OCI-LY7 (cell line): ENCODE measurements around the gene PKM. TPM values are rescaled to one million over a fixed set of nuclear protein-coding genes. Genes with fewer than 3 reads are reported as not detected.

ENCODE experiments used
- BruUV-seq: library from RNA; stranded (reverse); fragments of 400-500 nt; replicated peaks from 2 replicates; lab custom pipeline; 2021; lab: Mats Ljungman, UMichigan
- CTCF ChIA-PET: fragments of 300-600 bp; sonication (Branson Sonifier 250); formaldehyde crosslinking; loops from one replicate; lab custom pipeline; 2022; ENCODE audit warnings: antibody characterized with exemption; ENCODE audit not compliant: unreplicated experiment; lab: Charles Lee
- POLR2A ChIA-PET: fragments of 300-600 bp; sonication (Branson Sonifier 250); formaldehyde crosslinking; loops from one replicate; lab custom pipeline; 2022; ENCODE audit warnings: antibody characterized with exemption; lab: Charles Lee
- DNase-seq: peaks from one replicate; pipeline ENCODE4 v3.0.0-alpha.2; 2015; ENCODE audit warnings: low spot score
- H2AFZ ChIP-seq: fragments of 200-600 bp; sonication (generic), shearing (Covaris generic); 2 replicates; pipeline ENCODE4 v1.6.1; 2014; ENCODE audit warnings: mild to moderate bottlenecking, antibody characterized with exemption, low read length, moderate library complexity
- H3K27ac ChIP-seq: fragments of 200-600 bp; sonication (generic); 2 replicates; pipeline ENCODE4 v1.5.1; 2014; ENCODE audit warnings: mixed run types, low read depth, mild to moderate bottlenecking, moderate library complexity, low read length, inconsistent platforms; ENCODE audit not compliant: poor library complexity, severe bottlenecking
- H3K36me3 ChIP-seq: fragments of 200-600 bp; sonication (generic); 2 replicates; pipeline ENCODE4 v1.6.1; 2014; ENCODE audit warnings: mild to moderate bottlenecking, antibody characterized with exemption, low read length, moderate library complexity, mixed read lengths; ENCODE audit not compliant: insufficient read depth
- H3K4me1 ChIP-seq: fragments of 200-600 bp; sonication (generic); 2 replicates; pipeline ENCODE4 v1.5.1; 2014; ENCODE audit warnings: mild to moderate bottlenecking, low read length; ENCODE audit not compliant: insufficient read depth, poor library complexity, severe bottlenecking
- H3K4me2 ChIP-seq: fragments of 200-600 bp; sonication (generic); 2 replicates; pipeline ENCODE4 v1.6.1; 2014; ENCODE audit warnings: mild to moderate bottlenecking, low read length
- H3K4me3 ChIP-seq: fragments of 200-600 bp; sonication (generic); 2 replicates; pipeline ENCODE4 v1.5.1; 2014; ENCODE audit warnings: mild to moderate bottlenecking, low read depth, low read length; ENCODE audit not compliant: poor library complexity, severe bottlenecking
- H3K79me2 ChIP-seq: fragments of 200-600 bp; sonication (generic); 2 replicates; pipeline ENCODE4 v1.6.1; 2016; ENCODE audit warnings: low read depth, mild to moderate bottlenecking, low read length, moderate library complexity, mixed read lengths; ENCODE audit not compliant: insufficient read depth
- H3K9me2 ChIP-seq: fragments of 200-600 bp; sonication (generic); 2 replicates; pipeline ENCODE4 v1.6.1; 2016; ENCODE audit warnings: mild to moderate bottlenecking, low read length, mixed read lengths; ENCODE audit not compliant: insufficient read depth
- H3K9me3 ChIP-seq: fragments of 200-600 bp; sonication (generic); 2 replicates; pipeline ENCODE4 v1.6.1; 2014; ENCODE audit warnings: mild to moderate bottlenecking, mixed run types, low read length, mixed read lengths
- H4K20me1 ChIP-seq: fragments of 200-600 bp; sonication (generic); 2 replicates; pipeline ENCODE4 v1.6.1; 2014; ENCODE audit warnings: mild to moderate bottlenecking, antibody characterized with exemption, low read length, moderate library complexity, mixed read lengths; ENCODE audit not compliant: insufficient read depth
- EZH2phosphoT487 ChIP-seq: fragments of 200-600 bp; sonication (generic); IDR thresholded peaks from 2 replicates; pipeline ENCODE4 v1.6.1; 2018; ENCODE audit warnings: low read depth, borderline replicate concordance, mild to moderate bottlenecking, mixed run types, antibody characterized with exemption, low read length, moderate library complexity, mixed read lengths
- intact Hi-C: fragments of 100-400 bp; cut with micrococcal nuclease; formaldehyde crosslinking; loops from one replicate; pipeline ENCODE4 v1.10.0; 2022; ENCODE audit not compliant: unreplicated experiment
- total RNA-seq, 2 experiments: library from RNA; depleted of rRNA in 1 of 2; stranded (reverse); fragments of >200 nt in 1 of 2; shearing (Covaris generic) in 1 of 2; gene quantifications; 2 replicates each; pipeline ENCODE4 v1.2.3, GENCODE V29; 2014 to 2022
- TF ChIP-seq, protein P1 (sequence below): fragments of 200-600 bp; sonication (generic); conservative IDR thresholded peaks from 2 replicates; pipeline ENCODE4 v1.5.1; 2014; ENCODE audit warnings: mild to moderate bottlenecking, antibody characterized with exemption, low read length, moderate library complexity, mixed read lengths

PKM gene
- total RNA-seq, 2 experiments from 2014 or later: 917 to 1,131 TPM

- no TSS peak for BruUV-seq
- intact Hi-C loops: no loop called here
- POLR2A ChIA-PET: interaction anchor here (0.6 to 0.8 kb wide), 2 partner anchors 23 to 145 kb away, joined by 3 read pairs; no protein-coding TSS in a partner anchor
- Histone ChIP-seq H3K9me3 (no peaks in the 10 kb centered on the region), H3K36me3 (no peaks in the 10 kb centered on the region), H4K20me1 (no peaks in the 10 kb centered on the region), H2AFZ (no peak overlapping the region), H3K4me2 (no peak overlapping the region), H3K79me2 (no peaks in the 10 kb centered on the region), H3K4me1 (no peaks in the 10 kb centered on the region), H3K4me3 (no peak overlapping the region), H3K27ac (no peak overlapping the region), H3K9me2 (no peaks in the 10 kb centered on the region)
- no peak for TF ChIP-seq EZH2phosphoT487
- TF ChIP-seq, protein P1, sequence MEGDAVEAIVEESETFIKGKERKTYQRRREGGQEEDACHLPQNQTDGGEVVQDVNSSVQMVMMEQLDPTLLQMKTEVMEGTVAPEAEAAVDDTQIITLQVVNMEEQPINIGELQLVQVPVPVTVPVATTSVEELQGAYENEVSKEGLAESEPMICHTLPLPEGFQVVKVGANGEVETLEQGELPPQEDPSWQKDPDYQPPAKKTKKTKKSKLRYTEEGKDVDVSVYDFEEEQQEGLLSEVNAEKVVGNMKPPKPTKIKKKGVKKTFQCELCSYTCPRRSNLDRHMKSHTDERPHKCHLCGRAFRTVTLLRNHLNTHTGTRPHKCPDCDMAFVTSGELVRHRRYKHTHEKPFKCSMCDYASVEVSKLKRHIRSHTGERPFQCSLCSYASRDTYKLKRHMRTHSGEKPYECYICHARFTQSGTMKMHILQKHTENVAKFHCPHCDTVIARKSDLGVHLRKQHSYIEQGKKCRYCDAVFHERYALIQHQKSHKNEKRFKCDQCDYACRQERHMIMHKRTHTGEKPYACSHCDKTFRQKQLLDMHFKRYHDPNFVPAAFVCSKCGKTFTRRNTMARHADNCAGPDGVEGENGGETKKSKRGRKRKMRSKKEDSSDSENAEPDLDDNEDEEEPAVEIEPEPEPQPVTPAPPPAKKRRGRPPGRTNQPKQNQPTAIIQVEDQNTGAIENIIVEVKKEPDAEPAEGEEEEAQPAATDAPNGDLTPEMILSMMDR: no peak
- no peak for DNase-seq
- CTCF ChIA-PET: no interaction called here
Observed at GRCh38 chr15:72162569-72162968, 68.4 kb downstream of the PKM start.

GRCh38 chr15:72161361-72162132 lies 69.4 kb downstream of the PKM start:
- intact Hi-C loops: no loop called here
- Histone ChIP-seq H3K36me3 (no peaks in the 10 kb centered on the region), H3K27ac (no peak overlapping the region), H3K9me3 (no peaks in the 10 kb centered on the region), H2AFZ (no peak overlapping the region), H3K4me2 (no peak overlapping the region), H3K4me3 (no peak overlapping the region), H3K9me2 (no peaks in the 10 kb centered on the region), H3K4me1 (no peaks in the 10 kb centered on the region), H4K20me1 (no peaks in the 10 kb centered on the region), H3K79me2 (no peaks in the 10 kb centered on the region)
- no peak for DNase-seq
- ChIA-PET POLR2A (interaction anchor here (0.6 kb wide), 1 partner anchor 63 kb away, joined by 5 read pairs; no protein-coding TSS in a partner anchor), CTCF (no interaction called here)
- no TSS peak for BruUV-seq
- TF ChIP-seq, protein P1: no peak
- TF ChIP-seq EZH2phosphoT487: no peak

DNA sequence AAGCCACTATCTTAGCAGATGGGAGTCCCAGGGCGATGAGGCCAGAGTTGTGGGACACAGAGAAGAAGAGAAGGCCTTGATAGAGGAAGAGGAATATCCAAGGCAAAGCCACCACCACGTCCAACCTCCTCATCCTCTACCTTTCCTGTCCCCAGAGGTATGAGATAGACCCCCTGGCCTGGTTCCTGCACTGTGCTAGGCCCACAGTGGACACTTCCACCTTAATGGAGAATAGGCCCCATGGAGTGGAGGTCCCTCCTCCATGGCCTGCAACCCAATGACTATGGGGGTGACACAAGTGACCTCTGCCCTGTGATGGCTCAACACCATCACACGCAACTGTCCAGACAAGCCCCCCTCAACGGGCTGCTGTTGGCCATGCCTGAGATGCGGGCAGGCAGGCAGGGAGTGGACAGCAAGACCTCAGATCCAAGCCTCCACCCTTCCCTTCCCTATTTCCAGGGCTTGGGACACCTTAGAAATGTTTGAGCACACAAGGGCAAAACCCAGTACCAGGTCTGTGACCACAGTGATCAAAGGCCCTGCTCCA lies 70.2 kb downstream of the PKM start:
- peaks cover 2% of the 10 kb centered on the region for H3K4me1 ChIP-seq
- CTCF ChIA-PET: no interaction called here

More for the DNA sequence above, 70.2 kb downstream of the PKM start:
- H3K27ac ChIP-seq: no peak overlapping the region
- no peak overlapping the region for H2AFZ ChIP-seq
- POLR2A ChIA-PET: no interaction called here
- H3K36me3 ChIP-seq: no peaks in the 10 kb centered on the region
- no peak for DNase-seq
- no TSS peak for BruUV-seq
- TF ChIP-seq, protein P1: no peak
- TF ChIP-seq EZH2phosphoT487: no peak
- intact Hi-C loops: no loop called here
- no peaks in the 10 kb centered on the region for H4K20me1 ChIP-seq
- no peak overlapping the region for H3K4me3 ChIP-seq
- H3K79me2 ChIP-seq: no peaks in the 10 kb centered on the region
- H3K4me2 ChIP-seq: no peak overlapping the region
- no peaks in the 10 kb centered on the region for H3K9me3 ChIP-seq
- no peaks in the 10 kb centered on the region for H3K9me2 ChIP-seq
